GM23338 (cell line): ENCODE data around the gene MIF.

Source experiments
- CTCF ChIP-seq, 2 experiments: fragments of 200-600 bp in 1 of 2; sonication (generic) in 1 of 2; conservative IDR thresholded peaks; 2 replicates each; pipeline versions ENCODE4 v1.5.1 to v1.6.1; 2016 to 2017; ENCODE audit warnings: antibody characterized with exemption in 2 of 2, low read depth in 2 of 2, mild to moderate bottlenecking in 2 of 2, moderate library complexity in 1 of 2
- EZH2 ChIP-seq: fragments of 200-600 bp; sonication (generic); IDR thresholded peaks from one replicate; pipeline ENCODE4 v1.8.0; 2017; ENCODE audit warnings: antibody characterized with exemption, mild to moderate bottlenecking, low read depth; ENCODE audit not compliant: unreplicated experiment
- NANOG ChIP-seq: IDR thresholded peaks from 2 replicates; pipeline ENCODE4 v1.6.1; 2016; ENCODE audit warnings: antibody characterized with exemption, borderline replicate concordance

- peak; percentile 15 to 20; a peak in 1 of 4 replicates for TF ChIP-seq CTCF (conservative IDR thresholded peaks at IDR 0.05; ENCODE audit: low read depth in 2 of 2)
- no peak for TF ChIP-seq NANOG
- TF ChIP-seq EZH2: no peak
Observed at GRCh38 chr22:23857606-23858483, 36.3 kb upstream of the MIF start, which contains the start of gene SLC2A11.
